PC-9 (cell line): ENCODE data around the gene USP54. TPM values are rescaled to one million over a fixed set of nuclear protein-coding genes. Genes with fewer than 3 reads are reported as not detected.

Source experiments
- BruUV-seq: library from RNA; stranded (reverse); fragments of 400-500 nt; replicated peaks from 2 replicates; lab custom pipeline; 2021; lab: Mats Ljungman, UMichigan
- CTCF ChIA-PET: fragments of 300-600 bp; sonication (Branson Sonifier 250); formaldehyde crosslinking; loops from one replicate; lab custom pipeline; 2022; ENCODE audit warnings: antibody characterized with exemption; lab: Charles Lee
- POLR2A ChIA-PET: fragments of 300-600 bp; sonication (Branson Sonifier 250); formaldehyde crosslinking; loops from one replicate; lab custom pipeline; 2022; ENCODE audit warnings: antibody characterized with exemption; ENCODE audit not compliant: unreplicated experiment; lab: Charles Lee
- DNase-seq, 2 experiments: peaks; one replicate each; pipeline versions ENCODE4 v3.0.0 to v3.0.0-alpha.2; 2015 to 2022; ENCODE audit warnings: mixed read lengths in 1 of 2
- H2AFZ ChIP-seq: fragments of 200-600 bp; sonication (generic); 2 replicates; pipeline ENCODE4 v1.8.1; 2017; ENCODE audit warnings: antibody characterized with exemption
- H3F3A ChIP-seq: fragments of 200-600 bp; sonication (generic); 2 replicates; pipeline ENCODE4 v1.8.1; 2017; ENCODE audit warnings: antibody characterized with exemption, mild to moderate bottlenecking, low read depth; ENCODE audit not compliant: insufficient read depth
- H3K27ac ChIP-seq: fragments of 200-600 bp; sonication (generic); 2 replicates; pipeline ENCODE4 v1.6.1; 2016; ENCODE audit warnings: mixed run types
- H3K27me3 ChIP-seq: fragments of 200-600 bp; sonication (generic); 2 replicates; pipeline ENCODE4 v1.6.1; 2016; ENCODE audit warnings: low read depth, mixed run types; ENCODE audit not compliant: insufficient read depth
- H3K36me3 ChIP-seq: fragments of 200-600 bp; sonication (generic); 2 replicates; pipeline ENCODE4 v1.6.1; 2016; ENCODE audit warnings: low read depth, mixed run types
- H3K4me1 ChIP-seq: fragments of 200-600 bp; sonication (generic); replicated peaks from 2 replicates; pipeline ENCODE4 v1.6.1; 2016; ENCODE audit warnings: mixed run types; ENCODE audit not compliant: insufficient read depth
- H3K4me2 ChIP-seq: fragments of 200-600 bp; sonication (generic); 2 replicates; pipeline ENCODE4 v1.6.1; 2017; ENCODE audit warnings: mixed run types
- H3K4me3 ChIP-seq: fragments of 200-600 bp; sonication (generic); 2 replicates; pipeline ENCODE4 v1.6.1; 2016; ENCODE audit warnings: mixed run types
- H3K79me2 ChIP-seq: fragments of 200-600 bp; sonication (generic); 2 replicates; pipeline ENCODE4 v1.6.1; 2017; ENCODE audit warnings: low read depth, mixed run types
- H3K9me2 ChIP-seq: fragments of 200-600 bp; sonication (generic); 2 replicates; pipeline ENCODE4 v1.8.1; 2017; ENCODE audit warnings: mild to moderate bottlenecking; ENCODE audit not compliant: insufficient read depth
- H3K9me3 ChIP-seq: fragments of 200-600 bp; sonication (generic); 2 replicates; pipeline ENCODE4 v1.8.1; 2016; ENCODE audit warnings: low read depth; ENCODE audit not compliant: insufficient read depth
- H4K20me1 ChIP-seq: fragments of 200-600 bp; sonication (generic); 2 replicates; pipeline ENCODE4 v1.8.1; 2017; ENCODE audit not compliant: insufficient read depth
- EZH2 ChIP-seq: fragments of 200-600 bp; sonication (generic); IDR thresholded peaks from 2 replicates; pipeline ENCODE4 v1.8.0; 2017; ENCODE audit warnings: antibody characterized with exemption, low read depth
- intact Hi-C: fragments of 100-400 bp; cut with micrococcal nuclease; formaldehyde crosslinking; loops from one replicate; pipeline ENCODE4 v1.10.0; 2022; ENCODE audit not compliant: unreplicated experiment
- total RNA-seq: library from RNA; stranded (reverse); gene quantifications from 2 replicates; pipeline ENCODE4 v1.2.3, GENCODE V29; 2021
- TF ChIP-seq, protein P1 (sequence below): fragments of 200-600 bp; sonication (generic); conservative IDR thresholded peaks from 2 replicates; pipeline ENCODE4 v1.6.1; 2017; ENCODE audit warnings: mixed run types, antibody characterized with exemption, mild to moderate bottlenecking, moderate library complexity

The USP54 gene
- total RNA-seq, 1 experiment from 2014 or later: 52.4 TPM

- Histone ChIP-seq H3K4me2 (no peak overlapping the region), H3K9me3 (no peaks in the 10 kb centered on the region), H3K27me3 (no peaks in the 10 kb centered on the region), H3K27ac (no peak overlapping the region), H3K4me3 (no peak overlapping the region), H3K4me1 (no peaks in the 10 kb centered on the region), H4K20me1 (no peaks in the 10 kb centered on the region), H2AFZ (no peak overlapping the region), H3F3A (no peaks in the 10 kb centered on the region), H3K79me2 (no peaks in the 10 kb centered on the region), H3K36me3 (peaks cover 11% of the 10 kb centered on the region; the same call in 1 of the 2 replicates), H3K9me2 (no peaks in the 10 kb centered on the region)
- BruUV-seq: no TSS peak
- intact Hi-C loops: no loop called here
- no peak for TF ChIP-seq EZH2
- TF ChIP-seq, protein P1, sequence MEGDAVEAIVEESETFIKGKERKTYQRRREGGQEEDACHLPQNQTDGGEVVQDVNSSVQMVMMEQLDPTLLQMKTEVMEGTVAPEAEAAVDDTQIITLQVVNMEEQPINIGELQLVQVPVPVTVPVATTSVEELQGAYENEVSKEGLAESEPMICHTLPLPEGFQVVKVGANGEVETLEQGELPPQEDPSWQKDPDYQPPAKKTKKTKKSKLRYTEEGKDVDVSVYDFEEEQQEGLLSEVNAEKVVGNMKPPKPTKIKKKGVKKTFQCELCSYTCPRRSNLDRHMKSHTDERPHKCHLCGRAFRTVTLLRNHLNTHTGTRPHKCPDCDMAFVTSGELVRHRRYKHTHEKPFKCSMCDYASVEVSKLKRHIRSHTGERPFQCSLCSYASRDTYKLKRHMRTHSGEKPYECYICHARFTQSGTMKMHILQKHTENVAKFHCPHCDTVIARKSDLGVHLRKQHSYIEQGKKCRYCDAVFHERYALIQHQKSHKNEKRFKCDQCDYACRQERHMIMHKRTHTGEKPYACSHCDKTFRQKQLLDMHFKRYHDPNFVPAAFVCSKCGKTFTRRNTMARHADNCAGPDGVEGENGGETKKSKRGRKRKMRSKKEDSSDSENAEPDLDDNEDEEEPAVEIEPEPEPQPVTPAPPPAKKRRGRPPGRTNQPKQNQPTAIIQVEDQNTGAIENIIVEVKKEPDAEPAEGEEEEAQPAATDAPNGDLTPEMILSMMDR: no peak
- DNase-seq: no peak
- ChIA-PET POLR2A (no interaction called here), CTCF (no interaction called here)
Measured at GRCh38 chr10:73460897-73461296, 130.2 kb downstream of the USP54 start.

- TF ChIP-seq EZH2: no peak
- TF ChIP-seq, protein P1: no peak
- POLR2A ChIA-PET: no interaction called here
- no peaks in the 10 kb centered on the region for H3K9me3 ChIP-seq
- H2AFZ ChIP-seq: no peak overlapping the region
- H4K20me1 ChIP-seq: no peaks in the 10 kb centered on the region
- no peak overlapping the region for H3K27ac ChIP-seq
- H3F3A ChIP-seq: no peaks in the 10 kb centered on the region
- no peak for DNase-seq
- H3K9me2 ChIP-seq: no peaks in the 10 kb centered on the region
- H3K27me3 ChIP-seq: no peaks in the 10 kb centered on the region
- CTCF ChIA-PET: no interaction called here
- peaks cover 5% of the 10 kb centered on the region; the same call in 1 of the 2 replicates for H3K36me3 ChIP-seq
- H3K4me2 ChIP-seq: no peak overlapping the region
- H3K4me1 ChIP-seq: no peaks in the 10 kb centered on the region
- H3K4me3 ChIP-seq: no peak overlapping the region
- H3K79me2 ChIP-seq: no peaks in the 10 kb centered on the region
- intact Hi-C loops: no loop called here
- no TSS peak for BruUV-seq
Measured at GRCh38 chr10:73459683-73460314, 131.3 kb downstream of the USP54 start.

DNA sequence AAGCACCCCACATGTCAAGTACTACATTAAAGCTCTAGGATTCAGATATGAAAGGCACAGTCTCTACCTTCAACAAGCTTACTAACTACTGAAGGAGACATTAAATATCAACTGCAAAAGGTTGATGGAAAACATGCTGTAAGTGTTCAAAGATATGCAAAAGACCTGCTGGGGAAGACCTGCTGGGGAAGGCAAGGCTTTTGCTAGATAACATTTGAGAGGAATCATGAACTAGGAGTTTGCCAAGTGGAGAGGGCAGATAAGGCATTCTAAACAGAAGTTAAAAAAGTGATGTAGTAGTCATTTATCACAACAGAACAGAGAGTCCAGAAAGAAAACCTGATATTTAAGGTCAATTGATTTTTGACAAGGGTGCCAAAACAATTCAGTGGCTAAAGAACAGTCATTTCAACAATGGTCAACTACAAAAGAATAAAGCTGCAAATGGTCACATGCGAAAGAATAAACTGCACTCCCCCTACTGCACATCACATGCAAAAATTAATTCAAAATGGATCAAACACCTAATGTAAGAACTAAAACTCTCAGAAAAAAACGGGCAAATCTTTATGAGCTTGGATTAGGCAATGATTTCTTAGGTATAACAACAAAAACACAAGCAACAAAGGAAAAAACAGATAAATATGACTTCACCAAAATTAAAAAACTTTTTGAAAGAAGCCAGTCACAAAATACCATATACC lies 134.8 kb downstream of the USP54 start:
- intact Hi-C loops: no loop called here
- BruUV-seq: no TSS peak
- Histone ChIP-seq H3K36me3 (no peaks in the 10 kb centered on the region), H3K9me3 (no peaks in the 10 kb centered on the region), H4K20me1 (no peaks in the 10 kb centered on the region), H3K27me3 (no peaks in the 10 kb centered on the region), H3K79me2 (no peaks in the 10 kb centered on the region), H3K27ac (no peak overlapping the region), H3K4me2 (no peak overlapping the region), H3K4me3 (no peak overlapping the region), H3K9me2 (no peaks in the 10 kb centered on the region), H2AFZ (no peak overlapping the region), H3F3A (no peaks in the 10 kb centered on the region), H3K4me1 (no peaks in the 10 kb centered on the region)
- ChIA-PET CTCF (no interaction called here), POLR2A (interaction anchor here (0.6 kb wide), 1 partner anchor 274 kb away, joined by 4 read pairs; no protein-coding TSS in a partner anchor)
- TF ChIP-seq, protein P1: no peak
- no peak for TF ChIP-seq EZH2
- no peak for DNase-seq
